OCI-M2 (cell line): Measurements from ENCODE around the gene NPBWR2.
"Not testable (repeated sequence)": the region's sequence is repeated elsewhere in the genome, so short reads cannot be mapped to it uniquely, and the experiment has no call there.

Experiments used
- DNase-seq: peaks from one replicate; lab custom pipeline; 2025; ENCODE audit not compliant: unreplicated experiment; lab: John Stamatoyannopoulos, UW

The NPBWR2 gene

GRCh38 chr20:64104667-64105451 lies 2.5 kb downstream of the NPBWR2 start:
- DNase-seq, result no peak

GRCh38 chr20:64103871-64104666 lies 3.3 kb downstream of the NPBWR2 start:
- DNase-seq, result no peak

- no peak for DNase-seq
These were observed 4.6 kb downstream of the NPBWR2 start for GRCh38 chr20:64102647-64103354.

- peak; percentile 34 for DNase-seq
These were observed 5.4 kb downstream of the NPBWR2 start for GRCh38 chr20:64101731-64102621.

GRCh38 chr20:64100946-64101688 lies 6.2 kb downstream of the NPBWR2 start:
- DNase-seq, result no peak

- DNase-seq, result no peak
These were observed 6.8 kb downstream of the NPBWR2 start for GRCh38 chr20:64100566-64100888.

GRCh38 chr20:64099880-64100565 lies 7.3 kb downstream of the NPBWR2 start:
- no peak for DNase-seq

GRCh38 chr20:64099086-64099786 lies 8.1 kb downstream of the NPBWR2 start:
- DNase-seq, result no peak

GRCh38 chr20:64098471-64099013 lies 8.8 kb downstream of the NPBWR2 start:
- no peak for DNase-seq

- DNase-seq, result no peak
These were observed 10.8 kb downstream of the NPBWR2 start for GRCh38 chr20:64096535-64096934.

- DNase-seq, result no peak
These were observed 11.4 kb downstream of the NPBWR2 start for GRCh38 chr20:64095927-64096326.

GRCh38 chr20:64095455-64095854 lies 11.9 kb downstream of the NPBWR2 start:
- no peak for DNase-seq

- DNase-seq, result no peak
These were observed 14.3 kb downstream of the NPBWR2 start for GRCh38 chr20:64093013-64093503.

- DNase-seq, result no peak
These were observed 14.9 kb downstream of the NPBWR2 start for GRCh38 chr20:64092258-64093012.

GRCh38 chr20:64091770-64092169 lies 15.6 kb downstream of the NPBWR2 start:
- DNase-seq, result no peak

GRCh38 chr20:64091340-64091739 lies 16.0 kb downstream of the NPBWR2 start:
- DNase-seq, result no peak

GRCh38 chr20:64090165-64090564 lies 17.2 kb downstream of the NPBWR2 start:
- no peak for DNase-seq

- not testable (repeated sequence) for DNase-seq
These were observed 18.8 kb downstream of the NPBWR2 start for GRCh38 chr20:64088586-64088985.
